Uterus (tissue), 4 donors: ENCODE results near the gene EXOC2. TPM values are rescaled to one million over a fixed set of nuclear protein-coding genes. Genes with fewer than 3 reads are reported as not detected.

Experiments
- DNase-seq, 2 donors: peaks; one replicate each; pipeline ENCODE4 v3.0.0-alpha.2; 2019 to 2020
- H3K27ac ChIP-seq, 2 donors: fragments of 200-600 bp; sonication (generic); 1 replicate in 1 of 2; 2 replicates in 1 of 2; pipeline ENCODE4 v1.5.1; 2016 to 2018
- H3K27me3 ChIP-seq, 2 donors: fragments of 200-600 bp; sonication (generic); one replicate each; pipeline ENCODE4 v1.5.1; 2018 to 2019; ENCODE audit warnings: control low read depth in 1 of 2
- H3K36me3 ChIP-seq, 2 donors: fragments of 200-600 bp; sonication (generic); one replicate each; pipeline ENCODE4 v1.5.1; 2019; ENCODE audit warnings: control low read depth in 1 of 2
- H3K4me1 ChIP-seq, 2 donors: fragments of 200-600 bp; sonication (generic); one replicate each; pipeline ENCODE4 v1.5.1; 2018 to 2019; ENCODE audit warnings: control low read depth in 1 of 2
- H3K4me3 ChIP-seq, 2 donors: fragments of 200-600 bp; sonication (generic); 1 replicate in 1 of 2; 2 replicates in 1 of 2; pipeline ENCODE4 v1.5.1; 2018 to 2019; ENCODE audit warnings: mild to moderate bottlenecking in 1 of 2
- H3K9me3 ChIP-seq, 2 donors: fragments of 200-600 bp; sonication (generic); one replicate each; pipeline ENCODE4 v1.5.1; 2019; ENCODE audit warnings: control low read depth in 1 of 2
- CTCF ChIP-seq, 4 experiments: fragments of 200-600 bp in 2 of 4; fragments of 450-650 bp in 2 of 4; sonication (generic) in 2 of 4; IDR thresholded peaks; one replicate each; pipeline ENCODE4 v1.5.1; 2016 to 2019; ENCODE audit warnings: antibody characterized with exemption in 4 of 4, mild to moderate bottlenecking in 2 of 4, moderate library complexity in 1 of 4
- POLR2A ChIP-seq, 2 donors: fragments of 450-650 bp; IDR thresholded peaks; one replicate each; pipeline ENCODE4 v1.6.1; 2016; ENCODE audit warnings: antibody characterized with exemption in 2 of 2, mild to moderate bottlenecking in 1 of 2, moderate library complexity in 1 of 2
- intact Hi-C: fragments of 100-400 bp; cut with DNase I; formaldehyde crosslinking; loops from one replicate; pipeline ENCODE4 v1.15.1; 2023; ENCODE audit warnings: low total_unique reads
- total RNA-seq, 4 donors: library from RNA; depleted of rRNA in 3 of 4; stranded (reverse); fragments of >200 nt in 3 of 4; gene quantifications; one replicate each; pipeline versions ENCODE4 v1.1.0 to v1.2.4, GENCODE V29; 2014 to 2023
- donor health status: DM: yes; HTN: yes; CAD: no.

Gene EXOC2
- total RNA-seq, 4 donors from 2014 or later: 12.3 to 27.0 (median 22.9) TPM

DNA sequence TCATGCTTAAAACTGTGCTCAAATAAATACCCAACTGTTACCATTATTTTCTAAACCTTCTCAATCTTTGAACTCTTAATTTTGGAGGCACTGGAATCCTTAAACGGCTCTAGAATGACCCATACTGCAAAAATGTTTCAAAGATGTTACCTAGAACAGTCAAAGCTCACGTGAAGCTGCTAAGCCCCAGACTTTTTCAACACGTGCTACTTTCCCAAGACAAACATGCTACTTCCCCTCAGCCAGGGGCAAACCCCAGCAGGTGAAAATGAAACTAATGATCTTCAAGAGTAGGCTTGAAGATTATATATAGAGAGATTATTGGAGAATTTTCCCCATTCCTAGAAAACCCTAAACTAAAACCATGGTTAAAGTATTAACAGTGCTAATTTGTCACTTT lies 64.2 kb downstream of the EXOC2 start:
- Histone ChIP-seq H3K36me3 (no peaks in the 10 kb centered on the region), H3K4me3 (no peak overlapping the region), H3K27me3 (no peaks in the 10 kb centered on the region), H3K9me3 (no peaks in the 10 kb centered on the region), H3K4me1 (no peaks in the 10 kb centered on the region), H3K27ac (no peak overlapping the region)
- no peak for TF ChIP-seq POLR2A (IDR thresholded peaks at IDR 0.05)
- no peak for TF ChIP-seq CTCF (IDR thresholded peaks at IDR 0.05)
- intact Hi-C loops: no loop called here
- no peak for DNase-seq

- intact Hi-C loops: no loop called here
- no peak overlapping the region for H3K27ac ChIP-seq
- H3K27me3 ChIP-seq: no peaks in the 10 kb centered on the region
- DNase-seq: no peak
- H3K36me3 ChIP-seq: no peaks in the 10 kb centered on the region
- TF ChIP-seq CTCF (IDR thresholded peaks at IDR 0.05): no peak
- no peak for TF ChIP-seq POLR2A (IDR thresholded peaks at IDR 0.05)
- H3K4me1 ChIP-seq: no peaks in the 10 kb centered on the region
- no peaks in the 10 kb centered on the region for H3K9me3 ChIP-seq
- no peak overlapping the region for H3K4me3 ChIP-seq
These were observed 66.7 kb downstream of the EXOC2 start for GRCh38 chr6:626236-626635.

DNA sequence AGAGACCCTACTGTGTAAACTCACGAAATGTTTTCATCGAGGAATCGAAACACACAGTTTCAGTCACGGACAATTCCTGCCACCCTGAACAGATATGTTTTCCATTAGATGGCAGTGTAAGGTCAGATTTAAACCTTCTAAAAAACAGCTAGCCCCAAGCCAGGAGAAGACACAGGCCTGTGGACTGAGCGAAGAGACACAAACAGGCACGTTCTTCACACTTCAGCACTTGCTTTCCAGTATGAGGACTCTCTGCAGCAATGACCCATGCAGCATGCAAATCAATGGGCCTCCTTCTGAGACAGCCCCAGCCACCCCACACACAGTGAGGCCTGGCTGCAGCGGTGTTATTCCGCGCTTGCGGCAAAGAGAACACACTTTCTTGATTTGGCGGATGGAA lies 68.0 kb downstream of the EXOC2 start:
- H3K27me3 ChIP-seq: no peaks in the 10 kb centered on the region
- no peaks in the 10 kb centered on the region for H3K36me3 ChIP-seq
- H3K4me1 ChIP-seq: no peaks in the 10 kb centered on the region
- H3K27ac ChIP-seq: no peak overlapping the region
- DNase-seq: no peak
- intact Hi-C loops: no loop called here
- TF ChIP-seq CTCF (IDR thresholded peaks at IDR 0.05): no peak
- TF ChIP-seq POLR2A (IDR thresholded peaks at IDR 0.05): no peak
- H3K4me3 ChIP-seq: no peak overlapping the region
- H3K9me3 ChIP-seq: no peaks in the 10 kb centered on the region

DNA sequence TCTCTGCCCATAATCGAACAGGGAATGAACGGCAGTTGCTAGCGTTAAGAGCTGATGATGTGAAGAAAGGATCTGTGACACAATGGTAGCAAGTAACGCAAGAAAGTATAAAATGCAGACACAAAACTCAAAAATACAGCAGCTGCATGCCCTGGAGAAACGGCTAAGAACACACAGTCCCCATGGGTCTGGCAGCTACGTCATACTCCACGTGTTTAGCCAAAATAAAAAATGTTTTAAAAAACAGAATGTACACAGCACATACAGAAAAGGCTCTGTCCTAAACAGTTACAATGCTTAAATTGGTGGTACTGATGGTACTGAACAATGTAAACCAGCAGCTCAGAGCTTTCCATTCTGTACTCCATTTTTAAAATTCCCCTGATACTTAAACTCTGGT lies 70.5 kb downstream of the EXOC2 start:
- no peaks in the 10 kb centered on the region for H3K36me3 ChIP-seq
- H3K9me3 ChIP-seq: no peaks in the 10 kb centered on the region
- no peak overlapping the region for H3K27ac ChIP-seq
- no peaks in the 10 kb centered on the region for H3K4me1 ChIP-seq
- no peak for DNase-seq
- intact Hi-C loops: no loop called here
- H3K27me3 ChIP-seq: no peaks in the 10 kb centered on the region
- no peak overlapping the region for H3K4me3 ChIP-seq
- TF ChIP-seq POLR2A (IDR thresholded peaks at IDR 0.05) (no peak), CTCF (IDR thresholded peaks at IDR 0.05) (no peak)

DNA sequence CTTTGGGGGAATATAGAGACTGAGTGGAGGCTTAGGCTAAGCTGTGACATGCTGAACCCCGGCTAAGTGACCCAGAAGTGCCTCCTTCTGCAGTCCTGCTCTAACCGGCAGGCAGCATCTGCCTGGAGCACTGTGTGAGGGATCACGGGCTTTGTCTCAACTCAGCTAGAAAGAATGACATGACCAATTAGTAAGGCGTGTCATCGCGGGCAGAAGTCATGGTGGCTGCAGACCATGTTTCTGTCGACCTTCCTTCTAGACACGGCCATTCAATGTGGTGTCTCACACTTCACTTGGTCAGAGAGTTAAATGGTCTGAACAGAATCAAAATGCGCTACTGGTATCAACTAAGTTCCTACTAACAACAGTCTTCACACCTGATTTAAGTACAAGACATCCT lies 71.0 kb downstream of the EXOC2 start:
- no peaks in the 10 kb centered on the region for H3K27me3 ChIP-seq
- TF ChIP-seq POLR2A (IDR thresholded peaks at IDR 0.05) (no peak), CTCF (IDR thresholded peaks at IDR 0.05) (no peak)
- no peaks in the 10 kb centered on the region for H3K9me3 ChIP-seq
- intact Hi-C loops: no loop called here
- H3K27ac ChIP-seq: no peak overlapping the region
- H3K4me3 ChIP-seq: no peak overlapping the region
- no peaks in the 10 kb centered on the region for H3K36me3 ChIP-seq
- DNase-seq: no peak
- H3K4me1 ChIP-seq: no peaks in the 10 kb centered on the region
